ENCODE data around the gene ADGRD1. TPM values are rescaled to one million over a fixed set of nuclear protein-coding genes. Genes with fewer than 3 reads are reported as not detected.

ADGRD1 gene
- total and polyA plus RNA-seq, 8 donors, result 1.4 to 7.3 (median 5.2) TPM

DNA sequence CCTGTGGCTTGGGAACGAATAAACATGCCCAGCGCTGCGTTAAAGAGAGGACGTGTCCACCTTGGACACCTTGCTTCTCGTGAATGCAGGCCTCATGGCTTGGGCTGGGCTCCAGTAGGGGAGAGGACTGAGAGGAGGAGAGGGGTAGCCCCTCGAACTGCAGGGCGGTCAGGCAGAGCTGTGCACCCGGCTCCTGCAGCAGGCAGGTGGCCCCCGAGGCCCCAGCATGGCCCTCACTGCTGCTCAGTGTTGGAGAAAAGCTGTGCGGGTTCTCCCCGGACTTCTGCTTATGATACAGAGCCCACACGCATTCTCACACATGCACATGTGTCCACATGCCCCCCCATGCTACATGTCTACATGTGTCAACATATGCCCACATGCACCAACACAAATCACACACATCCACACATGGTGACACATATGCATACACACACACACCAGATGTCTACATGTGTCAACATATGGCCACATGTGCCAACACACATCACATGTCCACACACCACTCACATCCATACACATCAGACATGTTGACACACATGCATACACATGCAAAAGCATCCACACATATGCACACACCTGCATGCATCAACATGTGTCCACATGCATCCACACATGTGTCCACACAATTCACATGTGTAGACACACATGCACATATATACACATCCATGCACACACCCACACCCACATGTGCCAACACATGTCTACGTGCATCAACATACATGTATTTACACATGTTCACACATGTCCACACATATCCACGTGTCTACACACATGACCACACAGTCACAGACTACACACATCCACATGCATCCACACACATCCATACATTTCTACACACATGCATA is 3.0 kb downstream of the ADGRD1 start:
- 89 to 92% methylated on average over 14 of the region's 14 CpGs for WGBS, 2 donors
- FAIRE-seq, result no peak
- no peak for ATAC-seq
- Histone ChIP-seq H3K27ac (no peak overlapping the region), H3K4me3 (no peak overlapping the region), H3K27me3 (no peaks in the 10 kb centered on the region), H3K9me3 (no peaks in the 10 kb centered on the region), H3K4me1 (peaks cover 0 to 4% (median 0%) of the 10 kb centered on the region in 3 donors), H3K36me3 (no peaks in the 10 kb centered on the region)
- intact Hi-C loops (cut with DNase I), result no loop called here
- TF ChIP-seq, protein P1, sequence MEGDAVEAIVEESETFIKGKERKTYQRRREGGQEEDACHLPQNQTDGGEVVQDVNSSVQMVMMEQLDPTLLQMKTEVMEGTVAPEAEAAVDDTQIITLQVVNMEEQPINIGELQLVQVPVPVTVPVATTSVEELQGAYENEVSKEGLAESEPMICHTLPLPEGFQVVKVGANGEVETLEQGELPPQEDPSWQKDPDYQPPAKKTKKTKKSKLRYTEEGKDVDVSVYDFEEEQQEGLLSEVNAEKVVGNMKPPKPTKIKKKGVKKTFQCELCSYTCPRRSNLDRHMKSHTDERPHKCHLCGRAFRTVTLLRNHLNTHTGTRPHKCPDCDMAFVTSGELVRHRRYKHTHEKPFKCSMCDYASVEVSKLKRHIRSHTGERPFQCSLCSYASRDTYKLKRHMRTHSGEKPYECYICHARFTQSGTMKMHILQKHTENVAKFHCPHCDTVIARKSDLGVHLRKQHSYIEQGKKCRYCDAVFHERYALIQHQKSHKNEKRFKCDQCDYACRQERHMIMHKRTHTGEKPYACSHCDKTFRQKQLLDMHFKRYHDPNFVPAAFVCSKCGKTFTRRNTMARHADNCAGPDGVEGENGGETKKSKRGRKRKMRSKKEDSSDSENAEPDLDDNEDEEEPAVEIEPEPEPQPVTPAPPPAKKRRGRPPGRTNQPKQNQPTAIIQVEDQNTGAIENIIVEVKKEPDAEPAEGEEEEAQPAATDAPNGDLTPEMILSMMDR (IDR thresholded peaks at IDR 0.05), result no peak
- no peak for DNase-seq

DNA sequence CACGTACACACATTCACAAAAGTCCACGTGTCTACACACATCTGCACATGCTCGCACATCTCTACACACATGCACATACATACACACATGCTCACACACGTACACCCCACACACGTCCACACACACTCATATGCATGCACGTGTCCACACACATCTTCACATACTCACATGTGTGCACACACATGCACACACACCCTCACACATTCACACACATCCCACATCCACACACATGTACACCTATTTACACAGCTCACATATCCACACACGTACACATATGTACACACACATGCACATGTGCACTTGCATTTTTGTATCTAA is 3.6 kb downstream of the ADGRD1 start:
- DNase-seq (no peak), ATAC-seq (no peak), FAIRE-seq (no peak)
- intact Hi-C loops (cut with DNase I), result no loop called here
- Histone ChIP-seq H3K9me3 (no peaks in the 10 kb centered on the region), H3K4me3 (no peak overlapping the region), H3K27me3 (no peaks in the 10 kb centered on the region), H3K4me1 (peaks cover 0 to 4% (median 0%) of the 10 kb centered on the region in 3 donors), H3K36me3 (no peaks in the 10 kb centered on the region), H3K27ac (no peak overlapping the region)
- TF ChIP-seq, protein P1 (IDR thresholded peaks at IDR 0.05), result no peak
- 73 to 88% methylated on average over 7 of the region's 7 CpGs for WGBS, 2 donors

GRCh38 chr12:130958557-130959140 is 4.9 kb downstream of the ADGRD1 start:
- DNase-seq, result no peak
- intact Hi-C loops (cut with DNase I), result no loop called here

DNA sequence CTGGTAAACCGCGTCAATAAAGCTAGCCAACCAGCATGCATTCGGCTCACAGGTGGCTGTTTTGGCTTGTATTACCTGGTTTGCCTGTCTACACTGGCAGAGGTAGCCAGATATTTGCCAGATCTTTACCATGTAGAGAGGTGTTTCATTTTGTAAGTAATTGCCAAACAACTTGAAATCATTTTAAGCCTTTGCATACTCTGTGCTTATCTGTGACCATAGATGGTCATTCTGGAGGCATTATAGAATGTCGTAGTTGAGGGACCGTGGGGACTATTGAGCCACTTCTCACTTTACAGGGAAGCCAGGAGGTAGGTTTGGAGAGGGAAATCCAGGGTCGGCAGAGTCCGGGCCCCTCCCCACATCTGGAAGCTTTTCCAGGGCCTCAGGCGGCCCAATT is 5.9 kb downstream of the ADGRD1 start:
- TF ChIP-seq, protein P1 (IDR thresholded peaks at IDR 0.05), result no peak
- H3K36me3 ChIP-seq, result no peaks in the 10 kb centered on the region
- ATAC-seq (no peak), DNase-seq (no peak), FAIRE-seq (no peak)
- intact Hi-C loops (cut with DNase I), result no loop called here
- H3K4me3 ChIP-seq, result no peak overlapping the region
- 78 to 83% methylated on average over 8 of the region's 8 CpGs for WGBS, 2 donors
- no peaks in the 10 kb centered on the region for H3K9me3 ChIP-seq
- no peaks in the 10 kb centered on the region for H3K27me3 ChIP-seq
- H3K27ac ChIP-seq, result no peak overlapping the region
- H3K4me1 ChIP-seq, result no peaks in the 10 kb centered on the region

More at GRCh38 chr12:130958557-130959140, 4.9 kb downstream of the ADGRD1 start:
- WGBS, 2 donors, result 84 to 88% methylated on average over 26 of the region's 26 CpGs
- ATAC-seq, result no peak
- TF ChIP-seq, protein P1 (IDR thresholded peaks at IDR 0.05), result no peak
- FAIRE-seq, result no peak
- no peaks in the 10 kb centered on the region for H3K27me3 ChIP-seq
- H3K9me3 ChIP-seq, result no peaks in the 10 kb centered on the region
- H3K36me3 ChIP-seq, result no peaks in the 10 kb centered on the region
- H3K4me3 ChIP-seq, result no peak overlapping the region
- H3K27ac ChIP-seq, result no peak overlapping the region
- H3K4me1 ChIP-seq, result no peaks in the 10 kb centered on the region

DNA sequence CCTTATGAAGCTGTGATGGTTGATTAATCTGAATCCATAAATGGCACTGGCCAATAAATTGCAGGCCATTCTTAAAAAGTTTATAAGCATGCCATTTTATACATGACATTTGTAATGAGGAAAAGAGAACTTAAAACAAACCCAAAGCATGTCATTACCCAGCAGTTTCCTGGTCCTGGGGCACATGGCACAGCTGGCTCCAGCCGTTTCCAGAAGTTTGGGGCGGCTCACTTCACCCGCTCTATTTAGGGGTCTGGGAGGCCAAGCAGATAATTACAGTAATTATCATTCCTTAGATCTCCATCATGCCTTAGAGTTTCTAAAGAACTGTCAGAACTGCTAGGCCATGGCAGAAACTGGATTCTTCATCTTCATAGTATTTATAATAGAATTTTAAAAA is 6.4 kb downstream of the ADGRD1 start:
- intact Hi-C loops (cut with DNase I), result no loop called here
- no peak for ATAC-seq
- no peaks in the 10 kb centered on the region for H3K27me3 ChIP-seq
- no peak overlapping the region for H3K27ac ChIP-seq
- no peaks in the 10 kb centered on the region for H3K4me1 ChIP-seq
- WGBS, 2 donors, result 90 to 92% methylated on average over 3 of the region's 3 CpGs
- H3K9me3 ChIP-seq, result no peaks in the 10 kb centered on the region
- H3K4me3 ChIP-seq, result no peak overlapping the region
- TF ChIP-seq, protein P1 (IDR thresholded peaks at IDR 0.05), result no peak
- H3K36me3 ChIP-seq, result no peaks in the 10 kb centered on the region
- FAIRE-seq, result no peak
- DNase-seq, result no peak

All from pancreas (tissue), 10 donors.